Stimulated activated naive CD4-positive, alpha-beta T cell treated with Interleukin-2 at 50 U/mL for 16 hours (primary cell): ENCODE results near the gene KLHDC9.
A peak's percentile ranks its signal among the peaks of the same experiment; 100 is the strongest.

Experiments used
- DNase-seq: peaks from one replicate; lab custom pipeline; 2025; lab: John Stamatoyannopoulos, UW

Gene KLHDC9

DNA sequence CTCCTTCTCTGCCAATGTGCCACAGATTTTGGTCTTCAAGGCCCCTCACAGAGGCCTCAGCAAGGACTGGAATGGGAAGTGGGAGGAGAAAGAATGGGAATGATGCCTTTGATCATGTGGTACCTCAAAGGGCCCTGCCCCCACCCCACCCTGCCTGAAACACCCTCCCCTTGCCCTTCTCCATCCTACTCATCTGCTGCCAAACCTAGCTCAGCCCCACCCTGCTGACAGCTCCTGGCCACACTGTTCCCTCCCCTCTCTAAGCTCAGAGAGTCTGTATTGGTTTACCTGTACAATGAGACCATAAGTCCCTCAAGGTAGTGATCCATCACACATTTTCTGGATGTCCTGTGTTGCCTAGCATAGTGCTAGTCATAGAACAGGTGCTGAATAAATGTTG is 21.8 kb upstream of the KLHDC9 start:
- DNase-seq = no peak

DNA sequence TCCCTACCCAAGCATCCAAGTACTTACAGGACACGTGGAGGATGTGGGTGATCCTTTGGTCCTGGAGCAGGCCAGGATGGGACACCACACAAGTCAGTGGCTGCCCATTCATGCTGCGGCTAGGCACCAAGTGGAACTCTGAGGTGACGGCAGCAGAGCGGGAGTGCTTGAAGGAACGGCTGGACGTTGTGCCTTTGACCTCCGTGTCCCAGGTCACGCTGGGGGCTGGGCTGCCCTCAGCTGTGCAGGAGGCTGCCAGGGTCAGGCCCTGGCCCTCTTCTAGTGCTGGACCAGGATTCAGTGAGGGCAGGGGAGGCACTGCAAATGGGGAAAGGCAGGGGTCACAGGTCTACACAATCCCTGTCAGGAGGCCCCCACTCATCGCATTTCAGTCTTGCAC is 20.7 kb upstream of the KLHDC9 start:
- DNase-seq = no peak

DNA sequence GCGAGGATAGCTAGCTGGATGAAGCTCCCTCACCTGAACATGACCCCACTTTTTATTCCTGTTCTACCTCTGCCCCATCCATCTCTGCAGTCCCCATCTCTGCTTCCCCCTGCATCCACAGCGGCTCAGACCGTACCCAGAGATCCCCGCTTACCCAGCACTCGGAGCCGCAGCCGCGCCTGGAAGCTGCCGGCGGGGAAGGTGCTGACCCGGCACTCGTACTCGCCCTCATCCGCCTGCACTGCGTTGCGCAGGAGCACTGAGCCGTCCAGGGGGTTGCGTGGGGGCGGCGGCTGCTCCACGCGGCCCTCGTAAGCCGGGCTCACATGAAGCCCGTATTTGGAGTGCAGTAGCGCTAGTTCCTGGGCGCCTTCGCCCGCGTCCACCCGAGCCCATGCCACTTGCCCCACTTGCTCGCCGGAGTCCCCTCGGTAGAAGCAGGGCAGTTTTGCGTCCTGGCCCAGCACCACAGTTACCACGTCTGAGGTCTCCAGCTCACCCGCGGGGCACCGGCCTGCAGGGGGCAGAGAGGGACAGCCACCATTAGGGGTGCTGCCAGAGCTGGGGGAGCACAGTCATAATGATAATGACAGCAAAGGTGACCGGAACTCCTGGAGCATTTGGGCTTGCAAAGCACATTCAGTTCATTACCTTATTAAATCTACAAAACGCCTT is 18.6 kb upstream of the KLHDC9 start:
- DNase-seq = no peak

DNA sequence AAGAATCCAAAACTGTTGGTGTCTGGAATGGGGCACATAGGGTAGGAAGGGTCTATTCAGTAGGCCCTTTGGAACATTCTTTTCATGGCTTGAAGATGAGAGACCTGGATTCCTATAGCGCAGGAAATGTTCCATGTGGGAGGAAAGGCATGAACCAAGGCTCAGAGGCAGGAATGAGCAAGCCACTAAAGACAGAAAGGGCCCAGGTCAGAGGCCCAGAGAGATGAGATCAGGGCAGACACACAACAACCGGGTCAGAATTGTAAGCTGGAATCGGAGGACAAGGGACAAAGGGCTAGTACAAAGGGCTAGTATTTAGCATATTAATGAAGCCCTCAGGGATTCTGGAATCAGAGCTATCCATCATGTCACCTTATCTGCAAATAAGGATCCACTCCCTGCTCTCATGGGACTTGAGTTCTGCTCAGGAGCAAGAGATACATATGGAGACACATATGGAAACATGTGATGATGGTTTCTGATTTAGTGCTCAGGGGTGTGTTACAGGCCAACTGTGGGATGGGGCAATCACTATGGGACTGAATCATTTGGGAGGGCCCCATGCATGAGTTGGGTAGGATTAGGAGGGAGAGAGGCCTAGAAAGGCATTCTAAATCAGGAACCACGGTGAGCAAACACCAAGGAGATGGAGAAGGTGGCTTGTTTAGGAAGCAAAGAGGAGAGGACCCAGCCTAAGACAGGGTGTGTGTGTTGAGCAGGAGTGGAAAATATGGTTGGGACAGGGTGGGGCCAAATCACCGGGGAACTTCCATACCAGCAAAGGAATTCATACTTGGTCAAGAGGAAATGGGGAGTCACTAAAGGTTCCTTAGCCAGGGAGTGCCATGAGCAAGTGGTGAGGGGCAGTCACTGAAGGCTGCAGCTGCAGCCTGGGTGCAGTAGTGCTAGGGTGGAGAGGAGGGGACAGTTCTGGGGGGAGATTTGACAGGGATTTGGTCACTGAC is 17.4 kb upstream of the KLHDC9 start:
- DNase-seq = no peak

DNA sequence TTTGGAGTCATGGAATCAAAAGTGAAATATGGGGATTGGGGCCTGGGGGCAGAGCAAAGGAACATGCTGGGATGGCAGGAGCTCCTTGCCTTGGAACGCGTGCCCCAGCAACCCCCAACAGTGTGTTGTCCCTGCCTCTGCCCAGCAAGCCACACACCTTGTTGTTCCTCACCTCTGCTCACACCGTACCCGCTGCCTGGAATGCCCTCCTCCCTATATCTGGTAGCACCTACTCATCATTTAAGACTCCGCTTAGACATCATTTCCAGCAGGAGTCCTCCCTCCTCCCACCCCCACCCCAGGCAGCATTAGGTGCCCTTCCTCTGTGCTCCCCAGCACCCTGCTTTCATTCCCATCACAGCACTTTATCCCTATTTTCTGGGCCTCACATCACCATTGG is 16.6 kb upstream of the KLHDC9 start:
- no peak for DNase-seq

DNA sequence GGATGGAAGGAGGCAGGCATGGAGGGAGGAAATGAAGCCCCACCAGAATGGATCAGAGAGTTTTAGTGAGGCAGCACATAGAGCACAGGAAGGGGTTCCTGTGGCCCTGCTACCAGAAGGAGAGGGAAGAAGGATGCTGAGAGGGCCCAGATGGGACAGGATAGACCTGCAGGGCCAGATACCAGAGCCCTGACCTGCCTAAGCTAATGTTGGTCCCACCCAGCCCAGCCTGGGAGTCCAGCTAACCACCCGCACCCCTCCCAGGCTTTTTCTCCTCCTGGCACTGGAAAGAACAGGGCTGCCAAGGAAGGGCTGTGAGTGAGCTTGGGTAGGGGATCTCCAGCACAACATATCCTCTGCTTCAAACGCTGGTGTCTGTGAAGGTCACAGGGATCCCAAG is 15.7 kb upstream of the KLHDC9 start:
- DNase-seq = no peak

DNA sequence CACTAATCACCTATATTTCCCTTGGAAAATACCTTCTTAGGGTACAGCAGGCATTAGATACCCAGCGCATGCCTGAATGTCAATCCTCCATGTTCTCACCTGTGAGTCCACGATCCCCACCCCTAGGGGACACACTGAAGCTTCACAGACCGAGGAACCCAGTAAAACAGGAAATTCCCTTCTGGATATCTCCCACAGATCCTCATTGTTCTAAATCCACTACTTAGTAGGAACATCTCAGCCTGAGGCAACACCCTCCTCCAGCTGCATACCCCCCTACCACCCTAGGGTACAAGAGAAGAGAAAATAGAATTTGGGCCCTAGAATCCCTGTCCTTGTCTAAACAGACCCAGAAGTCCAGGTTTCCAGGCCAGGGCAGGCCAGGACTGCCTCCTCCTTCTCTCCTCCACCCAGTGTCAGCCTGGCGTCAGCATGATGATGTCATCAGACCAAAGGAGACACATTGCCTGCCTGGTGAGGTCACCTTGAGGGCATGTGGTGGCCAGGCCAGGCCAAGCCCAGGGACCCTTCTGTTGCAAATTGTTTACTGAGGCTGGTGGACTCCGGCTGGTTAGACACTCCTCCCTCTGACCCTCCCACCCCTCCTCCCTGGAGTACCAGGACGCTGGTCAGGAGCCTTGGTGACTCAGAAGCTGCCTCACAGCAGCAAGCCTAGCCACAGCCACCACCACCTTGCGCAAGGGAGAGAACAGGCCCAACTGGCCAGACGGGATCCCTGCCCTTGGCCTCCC is 15.0 kb upstream of the KLHDC9 start:
- DNase-seq = no peak

DNA sequence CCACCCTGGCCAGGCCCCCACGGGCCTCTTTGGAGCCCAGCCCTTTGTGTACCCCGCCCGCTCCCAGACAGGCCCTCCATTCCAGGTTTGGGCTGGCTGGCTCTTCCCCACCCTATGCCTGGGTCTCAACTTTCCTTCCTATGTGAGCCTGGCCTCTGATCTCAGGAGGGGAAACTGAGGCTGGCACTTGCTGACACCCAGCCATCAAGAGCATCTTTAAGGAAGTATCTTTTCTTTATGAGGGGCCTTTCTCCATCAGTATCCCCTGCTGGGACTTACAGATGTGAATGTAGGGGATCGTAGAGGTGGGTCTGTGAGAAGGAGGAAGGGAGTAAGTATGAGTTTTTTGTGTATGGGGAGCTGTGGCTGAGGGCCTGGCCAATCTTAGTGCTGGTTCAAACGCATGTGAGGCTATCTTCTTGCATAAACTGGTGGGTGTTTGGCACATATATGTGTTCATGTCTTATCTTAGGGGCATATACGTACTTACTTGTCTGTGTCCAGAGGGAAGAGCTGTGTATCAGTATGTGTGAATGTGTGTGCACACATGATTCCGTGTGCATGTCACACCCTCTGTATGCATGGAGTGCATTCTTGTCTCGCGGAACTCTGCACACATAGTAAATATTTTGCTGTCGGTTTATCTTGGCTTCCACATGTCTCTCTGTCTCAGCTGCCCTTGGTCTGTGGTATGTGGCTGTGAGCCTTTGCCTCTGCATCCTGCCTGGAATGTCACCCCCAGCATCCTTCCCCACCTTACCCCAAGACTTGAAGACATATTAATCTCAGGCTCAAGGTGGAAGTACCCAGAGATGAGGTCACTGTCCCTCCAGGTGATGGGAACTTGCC is 14.2 kb upstream of the KLHDC9 start:
- DNase-seq = no peak

DNA sequence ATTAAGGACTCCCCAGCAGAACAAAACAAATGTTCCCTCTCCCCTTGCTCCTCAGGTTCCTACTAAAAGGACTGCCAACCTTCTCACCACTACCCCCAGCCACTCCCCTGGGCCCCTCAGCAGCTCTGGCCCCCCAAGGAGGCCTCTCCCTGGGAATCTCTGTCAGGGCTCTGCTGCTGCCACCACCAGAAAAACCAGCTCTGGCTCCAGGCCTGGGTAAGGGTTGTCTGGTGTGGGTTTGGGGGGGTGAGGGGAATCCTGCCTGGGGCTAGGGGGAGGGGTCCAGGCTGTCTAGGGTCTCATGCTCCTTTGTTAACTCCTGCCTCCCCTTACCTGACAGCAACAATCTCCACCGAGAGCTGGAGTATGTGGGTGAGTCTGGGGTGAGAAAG is 13.6 kb upstream of the KLHDC9 start:
- no peak for DNase-seq

DNA sequence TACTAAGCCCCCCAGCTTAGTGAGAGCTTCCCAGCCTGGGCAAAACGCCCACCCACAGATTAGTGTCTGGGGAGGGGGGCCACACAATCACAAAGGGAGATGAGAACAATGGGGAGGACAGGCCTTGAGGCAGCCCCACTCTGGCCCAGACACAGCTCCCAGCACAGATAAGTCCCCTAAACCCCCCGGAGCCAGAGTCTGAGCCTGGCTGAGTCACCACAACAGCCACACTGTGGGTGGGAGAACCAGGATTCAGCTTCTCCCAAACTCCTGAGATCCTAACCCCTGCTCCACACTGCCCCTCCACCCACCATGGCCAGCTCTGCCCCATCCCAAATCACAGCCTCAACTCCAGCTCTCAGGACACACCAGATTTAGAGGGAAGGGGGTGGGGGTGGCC is 13.0 kb upstream of the KLHDC9 start:
- DNase-seq = no peak

DNA sequence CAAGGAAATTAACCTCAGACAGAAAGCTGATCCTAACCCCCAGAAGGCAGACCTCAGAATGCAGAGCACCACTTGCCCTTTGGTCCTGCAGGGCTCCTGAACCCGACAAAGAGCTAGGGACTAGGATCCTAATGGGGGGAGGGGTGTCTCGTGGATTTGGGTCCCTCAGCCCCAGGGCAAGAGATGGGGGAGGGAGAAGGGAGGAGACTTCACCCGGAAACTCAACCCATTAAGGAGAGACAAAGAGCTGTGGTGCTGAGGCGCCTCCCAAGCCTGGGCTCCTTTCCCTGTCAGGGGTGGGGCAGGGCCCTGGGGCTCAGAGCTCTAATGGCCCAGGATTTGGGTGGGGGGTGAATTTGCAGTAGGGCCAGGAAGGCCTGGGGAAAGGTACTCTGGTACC is 11.7 kb upstream of the KLHDC9 start:
- no peak for DNase-seq

DNA sequence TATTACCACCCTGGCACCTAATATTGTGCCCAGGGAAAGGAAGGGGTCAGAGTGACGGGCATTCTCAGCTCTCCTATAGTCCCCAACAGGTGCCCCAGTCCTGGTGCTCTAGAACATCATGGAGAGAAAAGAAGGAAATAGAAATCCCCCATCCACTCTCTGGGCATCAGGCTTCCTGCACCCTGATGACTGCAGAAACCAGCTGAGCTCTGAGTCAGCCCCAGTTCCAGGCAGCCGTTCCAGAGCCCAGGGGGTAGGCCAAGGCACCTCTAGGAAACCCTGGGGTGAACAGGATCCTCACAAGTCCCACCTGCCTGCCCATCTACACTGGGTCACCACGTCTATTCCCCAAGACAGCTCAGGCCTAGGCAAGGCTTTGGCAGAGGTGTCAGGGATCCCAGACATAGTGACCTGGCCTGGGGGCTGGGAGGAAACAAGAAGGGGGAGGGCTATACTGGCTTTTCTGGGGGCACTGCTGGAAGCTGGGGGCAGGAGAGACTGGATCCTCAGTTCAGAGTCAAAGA is 9.5 kb upstream of the KLHDC9 start:
- DNase-seq = no peak

DNA sequence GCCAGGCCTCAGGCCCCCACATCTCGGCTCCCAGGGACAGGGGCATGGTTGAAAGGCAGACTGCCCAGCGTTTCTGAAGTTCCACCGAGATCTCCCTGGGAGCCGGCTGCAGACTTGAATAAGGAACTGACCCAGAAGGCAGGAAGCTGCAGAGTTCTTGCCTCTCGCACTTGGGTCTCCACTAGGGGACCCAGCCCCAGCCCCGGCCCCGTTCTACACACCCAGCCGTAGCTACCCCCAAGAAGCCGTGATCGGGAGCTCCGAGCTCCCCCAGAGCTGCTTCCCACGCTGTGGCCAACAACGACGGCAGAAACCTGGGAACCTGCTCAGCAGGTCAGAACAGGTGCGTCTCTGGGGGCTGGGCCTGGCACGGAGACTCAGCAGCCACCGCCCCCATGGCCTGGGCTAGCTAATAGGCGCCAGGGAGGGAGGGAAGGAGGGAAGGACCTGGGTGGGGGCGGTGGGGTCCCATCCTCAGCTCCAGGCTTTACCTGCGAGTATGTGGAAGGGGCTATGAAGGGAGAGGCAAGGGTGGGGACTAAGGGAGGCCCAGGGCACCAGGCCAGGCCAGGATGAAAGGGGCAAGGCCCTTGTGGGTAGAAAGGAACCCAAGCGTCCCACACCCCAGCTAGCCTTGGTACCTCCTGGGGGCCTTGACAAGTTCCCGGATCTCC is 8.8 kb upstream of the KLHDC9 start, which contains the start of gene NECTIN4:
NECTIN4 (minus strand) TSS at position 308 of the 674 bp plus-strand sequence; CDS start at position 46, 262 bp downstream.
- DNase-seq = no peak

DNA sequence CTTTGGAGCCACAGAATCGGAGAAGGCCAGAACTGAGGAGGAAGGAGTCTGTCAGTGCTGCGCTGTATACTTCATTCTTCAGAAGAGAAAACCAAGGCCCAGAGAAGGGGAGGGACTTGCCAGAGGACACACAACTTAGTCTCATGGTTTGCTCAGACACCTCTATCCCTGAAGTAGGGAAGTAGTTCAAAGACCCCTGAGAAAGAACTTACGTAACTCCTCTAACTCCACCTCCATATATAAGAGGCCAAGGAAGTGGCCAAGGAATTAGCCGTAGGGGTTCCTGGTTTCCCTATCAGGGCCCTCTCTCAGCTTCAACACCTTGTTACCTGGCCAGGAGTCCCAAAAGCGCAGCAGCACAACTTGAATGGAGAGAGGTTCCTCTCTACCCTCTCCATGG is 8.2 kb upstream of the KLHDC9 start:
- DNase-seq = no peak

DNA sequence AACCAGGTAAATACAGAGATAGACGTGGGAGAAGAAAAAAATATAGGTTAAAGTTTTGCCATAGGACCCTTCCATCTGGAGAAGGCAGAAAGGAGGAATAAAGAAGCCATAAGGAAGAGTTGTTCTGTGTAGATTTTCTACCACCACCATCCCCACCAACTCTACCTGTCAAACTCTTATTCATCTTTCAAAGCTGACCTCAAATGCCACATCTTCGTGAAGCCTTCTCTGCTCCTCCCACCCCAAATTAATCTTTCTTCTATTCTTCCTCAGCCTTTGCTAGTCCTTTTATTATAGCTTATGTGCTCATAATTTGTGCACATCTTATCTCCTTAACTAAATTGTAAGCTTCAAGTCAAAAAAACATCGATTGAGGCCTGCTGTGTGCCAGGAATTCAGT is 7.5 kb upstream of the KLHDC9 start:
- no peak for DNase-seq

DNA sequence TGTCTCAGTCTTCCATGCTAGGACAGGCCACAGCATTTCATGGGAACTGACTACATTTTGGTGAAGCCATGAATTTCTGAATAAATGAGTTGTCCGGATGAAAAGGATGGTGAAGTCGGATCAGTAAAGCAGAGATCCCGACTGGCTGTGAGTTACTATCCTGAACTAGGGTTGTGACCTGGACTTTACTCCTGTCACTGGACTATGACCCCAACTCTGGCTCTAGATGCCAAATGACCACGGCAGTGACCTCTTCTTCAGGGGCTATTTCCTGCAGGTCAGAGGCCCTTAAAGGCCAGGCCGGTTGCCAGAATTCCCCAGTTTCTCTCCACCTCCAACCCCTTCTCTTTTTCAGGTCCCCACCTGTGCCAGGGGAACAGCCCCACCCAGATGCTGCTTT is 7.1 kb upstream of the KLHDC9 start:
- no peak for DNase-seq

DNA sequence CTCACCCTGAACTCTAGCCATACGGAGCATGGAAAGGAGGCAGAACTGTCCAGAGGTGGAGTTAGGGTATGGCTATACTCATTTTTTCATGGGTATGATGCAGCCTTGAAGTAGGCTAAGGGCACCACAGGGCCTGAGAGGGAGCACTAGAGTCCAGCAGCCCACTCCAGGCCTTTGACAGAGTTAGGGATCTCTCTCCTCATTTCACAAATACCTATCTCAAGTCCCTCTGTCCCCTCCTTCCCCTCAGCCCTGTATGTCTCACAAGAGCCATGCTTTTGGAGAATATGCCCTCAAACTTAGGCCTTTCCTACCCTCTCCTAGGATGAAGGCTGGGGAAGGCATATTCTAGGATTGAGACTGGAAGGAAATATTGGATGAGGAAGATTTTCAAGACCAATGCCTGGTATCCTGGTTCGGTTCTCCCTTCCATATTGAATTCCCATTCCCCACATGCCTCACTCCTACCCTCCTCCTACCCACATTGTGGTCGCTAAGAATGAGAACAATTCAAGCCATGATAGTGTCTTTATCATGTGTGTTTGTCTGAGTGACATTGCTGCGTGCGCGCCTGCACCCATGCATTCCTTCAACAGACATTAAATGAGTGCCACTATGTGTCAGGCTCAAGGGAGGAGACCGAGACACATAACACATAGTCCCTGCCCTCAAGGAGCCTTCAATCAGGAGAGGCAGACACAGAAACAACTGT is 6.2 kb upstream of the KLHDC9 start:
- no peak for DNase-seq

DNA sequence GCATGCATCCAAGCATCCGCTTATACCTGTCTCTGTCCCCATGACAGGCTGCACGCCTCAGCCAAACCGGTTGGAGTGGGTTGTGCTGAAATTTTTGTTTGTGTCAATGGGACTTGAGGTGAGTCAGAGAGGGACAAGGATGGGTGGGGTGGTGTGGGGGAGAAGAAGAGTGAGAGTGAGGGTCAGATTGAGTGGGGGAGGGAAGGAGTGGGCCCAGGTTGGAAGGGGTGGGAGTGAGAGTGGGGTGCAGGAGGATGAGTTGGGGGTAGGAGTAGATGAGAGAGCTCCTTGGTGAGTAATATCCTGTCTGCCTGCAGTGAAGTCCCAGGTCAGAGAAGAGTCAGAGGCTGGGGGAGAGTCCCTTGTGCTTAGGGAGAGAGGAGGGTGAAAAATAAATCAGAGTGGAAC is 5.5 kb upstream of the KLHDC9 start:
- DNase-seq = peak; percentile 54

DNA sequence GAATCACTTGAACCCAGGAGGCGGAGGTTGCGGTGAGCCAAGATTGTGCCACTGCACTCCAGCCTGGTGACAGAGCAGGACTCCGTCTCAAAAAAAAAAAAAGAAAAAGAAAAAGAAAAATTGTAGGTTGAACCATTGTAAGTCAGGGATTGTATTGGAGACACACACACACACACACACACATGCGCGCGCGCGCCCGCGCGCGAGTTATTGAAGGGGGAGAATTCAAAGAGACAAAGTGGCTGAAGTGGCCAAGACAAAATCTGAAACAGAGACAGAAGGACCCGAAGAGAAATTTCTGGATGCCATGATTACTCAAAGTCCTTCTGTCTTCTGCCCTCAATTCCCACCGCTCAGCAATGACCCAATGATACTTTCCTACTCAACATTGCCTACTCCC is 3.7 kb upstream of the KLHDC9 start:
- no peak for DNase-seq

DNA sequence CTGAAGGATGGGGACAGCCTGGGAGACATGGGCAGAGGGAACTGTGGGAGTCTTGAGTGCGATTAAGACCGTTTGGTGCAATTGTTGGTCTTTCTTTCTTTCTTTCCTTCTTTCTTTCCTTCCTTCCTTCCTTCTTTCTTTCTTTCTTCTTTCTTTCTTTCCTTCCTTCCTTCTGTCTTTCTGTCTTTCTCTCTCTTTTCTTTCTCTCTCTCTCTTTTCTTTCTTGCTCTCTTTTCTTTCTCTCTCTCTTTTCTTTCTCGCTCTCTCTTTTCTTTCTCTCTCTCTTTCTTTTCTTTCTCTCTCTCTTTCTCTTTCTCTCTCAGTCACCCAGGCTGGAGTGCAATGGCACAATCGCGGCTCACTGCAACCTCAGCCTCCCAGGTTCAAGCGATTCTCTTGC is 2.9 kb upstream of the KLHDC9 start:
- DNase-seq = no peak
